HG03159 (cell line): ENCODE measurements around the gene RASAL2.

Source experiments
- ATAC-seq: cut with Tn5 transposase; IDR thresholded peaks from one replicate; pipeline ENCODE4 v1.9.1; 2021; ENCODE audit warnings: mild to moderate bottlenecking, moderate library complexity; ENCODE audit not compliant: unreplicated experiment

RASAL2 gene

GRCh38 chr1:178093951-178094738 is at the start of gene RASAL2:
RASAL2 (plus strand) TSS chr1:178094104; CDS start chr1:178094493, 389 bp downstream.
- ATAC-seq: peak; percentile 49

DNA sequence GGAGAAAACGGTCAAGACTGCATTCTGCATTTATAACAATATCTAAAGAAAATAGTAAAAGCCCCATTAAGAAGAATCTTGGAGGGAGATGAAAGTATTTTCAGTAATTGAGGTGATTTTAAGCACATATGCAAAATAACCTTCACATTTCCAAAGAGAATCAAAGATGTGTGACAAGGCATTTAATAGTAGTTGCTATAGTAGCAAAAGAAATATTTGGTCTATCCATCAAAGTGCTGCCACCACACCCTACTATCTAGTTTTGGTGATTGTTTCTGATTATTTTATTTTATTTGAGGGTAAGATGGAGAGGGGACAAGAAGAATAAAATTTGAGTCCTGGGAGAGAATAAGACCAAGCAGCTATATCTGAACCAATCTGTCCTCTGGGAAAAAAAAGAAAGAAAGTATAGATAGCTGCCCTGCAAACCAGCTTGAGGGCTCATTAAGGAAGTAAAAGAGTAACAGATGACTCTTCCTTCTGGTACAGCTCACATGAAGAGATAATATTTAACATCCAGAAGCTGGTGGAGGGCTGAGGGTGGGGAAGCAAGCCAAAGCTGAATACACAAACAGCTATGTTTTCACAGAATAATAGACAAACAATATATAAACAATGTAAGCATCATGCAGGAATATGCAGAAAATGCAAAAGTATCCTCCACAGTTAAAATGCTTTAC is 47.2 kb upstream of the RASAL2 start:
- ATAC-seq: no peak

GRCh38 chr1:178047403-178048093 is 46.4 kb upstream of the RASAL2 start:
- no peak for ATAC-seq

GRCh38 chr1:178048426-178048825 is 45.5 kb upstream of the RASAL2 start:
- no peak for ATAC-seq

- ATAC-seq: no peak
These were observed 45.0 kb upstream of the RASAL2 start for GRCh38 chr1:178048883-178049282.

- ATAC-seq: no peak
These were observed 43.8 kb upstream of the RASAL2 start for GRCh38 chr1:178050084-178050483.

DNA sequence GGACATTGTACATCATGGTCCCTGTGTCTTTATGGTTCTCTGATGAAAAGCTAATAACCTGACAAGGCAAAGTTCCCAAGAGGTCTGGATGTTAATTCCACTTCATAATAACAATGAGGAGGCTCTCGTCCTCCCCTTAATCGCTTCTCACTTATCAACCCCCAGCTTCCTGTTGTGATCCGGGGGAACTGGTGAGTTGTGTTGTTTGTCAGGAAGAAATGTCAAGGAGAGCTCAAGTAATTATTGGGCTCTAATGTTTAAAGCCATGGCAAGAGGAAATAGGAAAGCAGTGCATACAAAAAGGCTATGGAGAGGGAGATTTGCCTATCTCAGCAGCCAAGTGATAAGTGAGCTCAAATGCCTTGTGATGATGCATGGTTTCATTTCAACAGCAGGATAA is 42.8 kb upstream of the RASAL2 start:
- no peak for ATAC-seq

GRCh38 chr1:178052650-178053461 is 41.0 kb upstream of the RASAL2 start:
- no peak for ATAC-seq

- ATAC-seq: no peak
These were observed 38.8 kb upstream of the RASAL2 start for GRCh38 chr1:178055093-178055492.

- ATAC-seq: peak; percentile 96
These were observed 38.0 kb upstream of the RASAL2 start for GRCh38 chr1:178055779-178056471.

DNA sequence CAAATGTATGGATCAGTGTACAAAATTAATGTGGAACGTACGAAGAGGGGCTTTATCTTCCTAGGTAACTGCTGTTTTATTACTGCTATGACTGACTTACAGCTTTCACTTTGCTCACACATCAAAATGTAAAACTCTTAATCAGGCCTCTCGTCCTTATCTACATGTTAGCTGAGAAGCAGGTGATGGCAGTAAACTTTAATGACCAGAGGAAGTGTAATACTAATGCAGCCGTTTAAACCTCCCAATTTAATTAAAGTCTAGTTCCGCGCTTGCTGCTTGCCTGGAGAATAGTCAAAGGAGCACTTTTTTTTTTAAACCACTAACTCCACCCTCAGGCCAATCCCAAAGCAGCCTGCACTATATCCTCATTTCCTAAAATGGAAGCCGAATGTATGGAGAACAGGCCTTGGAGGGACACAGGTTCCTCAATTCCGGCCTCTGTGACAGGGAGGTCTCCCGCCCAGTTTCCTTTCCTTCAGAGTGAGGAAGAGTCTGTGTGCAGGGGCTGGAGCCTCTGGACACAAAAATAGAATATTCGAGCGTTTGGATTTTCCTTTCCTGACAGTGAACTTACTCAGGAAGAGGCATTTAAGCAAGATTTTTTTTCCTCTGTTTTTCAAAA is 36.7 kb upstream of the RASAL2 start:
- no peak for ATAC-seq

DNA sequence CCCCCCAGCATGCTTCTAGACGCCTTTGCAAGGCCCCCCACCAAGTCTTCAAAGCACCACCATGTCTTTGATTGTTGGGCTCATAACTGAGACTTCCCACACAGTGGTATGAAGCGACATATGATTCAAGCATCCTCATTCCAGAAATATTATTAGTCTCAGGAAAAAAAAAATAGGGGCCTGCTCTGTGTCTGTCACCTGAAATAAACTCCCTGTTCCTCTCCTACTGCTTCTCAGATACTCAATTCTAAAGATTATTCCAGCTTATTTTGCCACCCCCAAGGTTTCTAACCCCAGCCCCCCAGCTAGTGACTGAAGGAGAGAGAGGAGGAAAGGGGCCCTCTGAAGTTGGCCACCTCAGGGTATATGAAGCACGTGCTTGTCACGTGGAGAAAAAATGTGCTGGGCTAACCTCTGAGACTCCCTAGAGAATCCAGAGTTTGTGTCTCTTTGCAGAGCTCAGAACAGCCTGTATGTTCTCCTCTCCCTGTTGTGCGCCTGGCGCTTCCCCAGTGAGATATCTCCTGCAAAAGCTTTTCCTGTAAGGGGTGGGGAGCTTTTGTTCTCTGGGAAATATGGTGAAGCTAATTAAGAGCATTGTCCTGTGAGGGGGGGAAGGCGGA is 35.9 kb upstream of the RASAL2 start:
- ATAC-seq: no peak

DNA sequence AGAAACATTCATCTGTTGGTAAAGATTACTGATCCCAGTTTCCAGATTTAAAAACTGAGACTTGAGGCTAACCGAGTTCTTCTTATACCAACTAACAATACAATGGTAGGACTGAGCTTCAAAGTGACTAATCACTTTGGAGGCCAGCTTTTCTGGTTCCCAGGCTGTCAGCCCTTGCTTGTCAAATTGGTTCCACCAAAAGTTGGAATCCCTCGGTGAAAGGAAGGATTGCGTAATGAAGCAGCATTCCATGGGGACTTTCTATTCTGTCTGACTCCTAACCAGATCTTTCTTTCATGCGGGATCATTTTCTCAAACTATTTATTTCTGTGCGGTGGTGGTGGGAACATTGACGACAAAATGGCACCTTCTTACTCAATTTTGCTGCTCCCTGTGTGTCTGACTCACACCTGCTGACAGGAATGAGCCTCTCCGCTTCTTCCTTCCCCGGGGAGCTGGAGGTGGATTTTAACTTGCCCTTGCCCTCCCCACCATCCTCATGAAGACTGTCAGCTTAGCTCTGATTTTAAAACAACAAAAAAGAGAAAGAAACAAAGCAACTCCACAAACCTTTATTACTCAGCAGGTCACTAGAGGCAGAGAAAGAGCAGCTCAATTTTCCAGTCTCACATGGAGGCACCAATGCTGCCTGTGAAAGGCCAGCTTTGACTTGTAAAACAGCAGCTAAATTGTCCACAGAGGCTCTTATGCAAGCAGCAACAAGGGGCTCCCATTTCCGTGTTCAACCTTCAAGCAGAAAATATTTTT is 32.9 kb upstream of the RASAL2 start:
- ATAC-seq: no peak

- ATAC-seq: no peak
These were observed 32.3 kb upstream of the RASAL2 start for GRCh38 chr1:178061620-178062019.

DNA sequence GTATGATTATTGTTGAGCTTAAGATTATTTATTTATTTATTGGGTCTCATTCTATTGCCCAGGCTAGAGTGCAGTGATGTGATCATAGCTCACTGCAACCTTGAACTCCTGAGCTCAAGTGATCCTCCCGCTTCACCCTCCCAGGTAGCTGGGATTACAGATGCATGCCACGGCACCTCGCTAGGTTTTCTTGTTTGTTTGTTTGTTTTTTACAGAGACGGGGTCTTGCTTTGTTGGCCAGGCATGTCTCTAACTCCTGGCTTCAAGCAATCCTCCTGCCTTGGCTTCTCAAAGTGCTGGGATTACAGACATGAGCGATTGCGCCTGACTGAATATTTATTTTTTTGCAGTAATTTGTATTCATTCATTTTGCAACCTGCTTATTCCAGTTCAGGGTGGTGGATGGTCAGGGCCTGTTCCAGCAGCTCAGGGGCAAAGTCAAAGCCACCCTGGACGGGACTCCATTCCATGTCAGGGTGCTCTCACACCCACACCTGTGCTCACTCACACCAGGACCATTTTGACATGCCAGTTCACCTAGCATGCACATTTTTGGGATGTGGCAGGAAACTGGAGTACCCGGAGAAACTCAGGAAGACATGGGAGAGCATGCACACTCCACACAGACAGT is 29.6 kb upstream of the RASAL2 start:
- no peak for ATAC-seq

- no peak for ATAC-seq
These were observed 28.7 kb upstream of the RASAL2 start for GRCh38 chr1:178065250-178065649.

GRCh38 chr1:178066296-178066907 is 27.5 kb upstream of the RASAL2 start:
- ATAC-seq: no peak
